Left ventricle myocardium inferior (tissue), 1 donor: Measurements from ENCODE around the gene PEAR1. TPM values are rescaled to one million over a fixed set of nuclear protein-coding genes. Genes with fewer than 3 reads are reported as not detected.

Source experiments
- DNase-seq: peaks from one replicate; pipeline ENCODE4 v3.0.0-alpha.2; 2020
- H3K27ac ChIP-seq: fragments of 200-600 bp; replicated peaks from 2 replicates; pipeline ENCODE4 v1.8.0; 2021
- H3K27me3 ChIP-seq: fragments of 200-600 bp; 2 replicates; pipeline ENCODE4 v1.8.0; 2021; ENCODE audit warnings: low read depth
- H3K36me3 ChIP-seq: fragments of 200-600 bp; 2 replicates; pipeline ENCODE4 v1.8.0; 2021
- H3K4me1 ChIP-seq: fragments of 200-600 bp; 2 replicates; pipeline ENCODE4 v1.8.0; 2021
- H3K4me3 ChIP-seq: fragments of 200-600 bp; 2 replicates; pipeline ENCODE4 v1.8.0; 2021; ENCODE audit warnings: mild to moderate bottlenecking, moderate library complexity
- H3K9me3 ChIP-seq: fragments of 200-600 bp; replicated peaks from 2 replicates; pipeline ENCODE4 v1.8.0; 2021
- CTCF ChIP-seq: fragments of 200-600 bp; IDR thresholded peaks from 2 replicates; pipeline ENCODE4 v1.8.0; 2021; ENCODE audit warnings: antibody characterized with exemption, mild to moderate bottlenecking, borderline replicate concordance
- intact Hi-C: fragments of 100-400 bp; cut with micrococcal nuclease; formaldehyde crosslinking; loops from one replicate; pipeline ENCODE4 v1.11.0; 2022
- total RNA-seq: library from RNA; stranded (reverse); fragmentation: NEBNext Ultra II Directional; extraction: Animal tissue kit (Norgen Biotek cat#: 25700); gene quantifications from one replicate; pipeline ENCODE4 v1.2.1, GENCODE V29; 2021
- donor health status: DM: no; HTN: yes; CAD: no; lungs with severe emphysema.

The PEAR1 gene
- total RNA-seq, 1 donor from 2014 or later: 7.1 TPM

DNA sequence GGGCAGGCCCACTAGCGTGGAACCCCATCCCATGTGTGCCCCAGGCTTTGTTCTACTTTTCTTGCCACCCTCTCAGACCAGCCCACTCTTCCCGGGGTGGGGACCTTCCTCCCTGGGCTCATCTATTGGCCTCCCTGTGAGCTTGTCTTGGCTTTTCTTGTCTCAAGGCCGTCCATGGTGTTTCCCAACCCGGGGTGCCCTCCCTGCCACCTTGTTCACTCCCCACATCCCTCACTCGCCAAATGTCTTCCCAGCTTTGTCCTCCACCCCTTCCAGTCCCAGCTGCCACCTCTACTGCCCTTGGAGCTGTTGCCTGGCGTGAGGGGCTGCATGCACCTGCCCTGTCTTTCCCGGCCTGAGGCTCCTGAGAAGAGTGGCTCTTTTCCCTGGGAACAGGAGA lies 45.3 kb downstream of the PEAR1 start:
- Histone ChIP-seq H3K36me3 (peaks cover 84% of the 10 kb centered on the region), H3K4me1 (no peaks in the 10 kb centered on the region), H3K4me3 (no peak overlapping the region), H3K9me3 (no peaks in the 10 kb centered on the region), H3K27ac (no peak overlapping the region), H3K27me3 (no peaks in the 10 kb centered on the region)
- DNase-seq: no peak
- no peak for TF ChIP-seq CTCF
- intact Hi-C loops: no loop called here

DNA sequence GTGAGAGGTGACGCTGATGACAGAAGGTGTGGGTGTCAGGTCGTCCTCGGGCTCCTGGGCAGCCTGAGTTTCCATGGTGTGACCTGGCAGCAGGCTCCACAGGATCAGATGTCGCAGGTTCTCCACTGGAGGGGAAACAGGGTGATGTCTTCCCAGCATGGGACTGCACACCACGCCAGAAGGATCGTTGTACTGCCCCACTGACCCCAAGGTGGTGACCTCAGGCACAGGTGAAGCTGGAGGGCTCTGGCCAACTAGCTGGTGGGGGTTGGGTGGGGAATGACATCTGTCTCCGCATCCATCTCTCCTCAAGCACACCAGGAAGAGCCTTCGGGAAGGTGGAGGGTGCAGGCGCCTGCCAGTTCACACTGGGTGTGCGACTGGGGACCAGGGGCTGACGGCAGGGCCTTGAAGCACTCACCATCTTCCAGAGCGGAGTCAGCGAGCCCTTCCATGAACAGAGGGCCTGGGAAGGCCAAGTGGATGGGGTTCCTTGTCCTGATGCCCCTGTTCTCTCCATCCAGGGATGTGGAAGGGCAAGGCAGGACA lies 46.3 kb downstream of the PEAR1 start:
- intact Hi-C loops: no loop called here
- Histone ChIP-seq H3K36me3 (peaks cover 94% of the 10 kb centered on the region), H3K9me3 (no peaks in the 10 kb centered on the region), H3K27me3 (no peaks in the 10 kb centered on the region), H3K4me3 (no peak overlapping the region), H3K4me1 (no peaks in the 10 kb centered on the region), H3K27ac (no peak overlapping the region)
- no peak for TF ChIP-seq CTCF
- no peak for DNase-seq

DNA sequence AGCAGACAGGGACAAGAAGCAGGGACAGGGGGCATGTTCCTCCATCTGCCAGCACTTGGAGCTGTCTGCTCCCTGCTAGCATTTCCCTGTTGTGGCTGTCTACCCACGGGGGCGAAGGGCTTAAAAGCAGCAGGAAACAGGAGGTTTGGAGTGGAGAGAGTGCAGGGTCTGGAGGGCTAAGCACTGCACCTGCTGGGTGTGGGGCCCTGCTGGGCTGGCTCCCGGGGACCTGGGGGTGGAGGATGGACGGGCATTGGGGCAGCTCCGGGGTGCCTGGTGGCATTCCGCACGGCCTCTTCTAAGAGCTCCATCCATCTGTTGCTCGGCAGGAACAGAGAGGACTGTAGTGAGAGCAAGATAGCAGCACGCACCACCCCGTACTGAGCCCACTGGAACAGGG lies 48.2 kb downstream of the PEAR1 start:
- no peak for TF ChIP-seq CTCF
- intact Hi-C loops: no loop called here
- DNase-seq: no peak
- H3K27ac ChIP-seq: no peak overlapping the region
- H3K36me3 ChIP-seq: peaks cover 100% of the 10 kb centered on the region
- H3K9me3 ChIP-seq: no peaks in the 10 kb centered on the region
- H3K4me1 ChIP-seq: no peaks in the 10 kb centered on the region
- H3K27me3 ChIP-seq: no peaks in the 10 kb centered on the region
- H3K4me3 ChIP-seq: no peak overlapping the region

DNA sequence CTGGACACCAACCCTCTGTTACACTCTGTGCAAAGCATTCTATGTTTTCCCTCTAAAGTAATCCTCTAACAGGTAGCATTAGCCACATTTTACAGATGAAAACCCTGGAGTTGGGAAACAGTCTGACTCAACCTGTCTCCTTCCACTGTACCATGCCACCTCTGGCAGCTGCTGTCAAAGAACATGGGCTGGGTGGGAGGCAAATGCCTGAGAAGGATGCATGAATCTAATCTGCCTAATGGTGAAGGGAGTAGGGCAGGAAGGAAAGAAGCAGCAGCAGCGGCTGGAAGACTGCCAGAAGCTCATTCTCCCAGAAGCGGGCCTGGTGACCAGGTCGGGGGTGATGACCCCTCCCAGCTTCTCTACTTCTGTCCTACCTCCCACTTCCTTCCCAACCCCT lies 48.7 kb downstream of the PEAR1 start:
- H3K27ac ChIP-seq: no peak overlapping the region
- no peak for DNase-seq
- no peaks in the 10 kb centered on the region for H3K9me3 ChIP-seq
- no peaks in the 10 kb centered on the region for H3K4me1 ChIP-seq
- no peak for TF ChIP-seq CTCF
- intact Hi-C loops: no loop called here
- H3K4me3 ChIP-seq: no peak overlapping the region
- peaks cover 100% of the 10 kb centered on the region for H3K36me3 ChIP-seq
- no peaks in the 10 kb centered on the region for H3K27me3 ChIP-seq

- Histone ChIP-seq H3K36me3 (peaks cover 100% of the 10 kb centered on the region), H3K4me3 (no peak overlapping the region), H3K27me3 (no peaks in the 10 kb centered on the region), H3K4me1 (no peaks in the 10 kb centered on the region), H3K27ac (no peak overlapping the region), H3K9me3 (no peaks in the 10 kb centered on the region)
- no peak for DNase-seq
- intact Hi-C loops: no loop called here
- TF ChIP-seq CTCF: no peak
These were observed 49.1 kb downstream of the PEAR1 start for GRCh38 chr1:156942576-156942975.

- no peaks in the 10 kb centered on the region for H3K27me3 ChIP-seq
- no peak for DNase-seq
- H3K4me1 ChIP-seq: no peaks in the 10 kb centered on the region
- peaks cover 100% of the 10 kb centered on the region for H3K36me3 ChIP-seq
- H3K4me3 ChIP-seq: no peak overlapping the region
- H3K9me3 ChIP-seq: no peaks in the 10 kb centered on the region
- no peak for TF ChIP-seq CTCF
- no peak overlapping the region for H3K27ac ChIP-seq
- intact Hi-C loops: no loop called here
These were observed 50.2 kb downstream of the PEAR1 start for GRCh38 chr1:156943756-156944155.
